ENCODE data around the gene SRP9.
"Not testable (repeated sequence)": the region's sequence is repeated elsewhere in the genome, so short reads cannot be mapped to it uniquely, and the experiment has no call there.

The SRP9 gene

GRCh38 chr1:225814381-225814780 is 36.8 kb downstream of the SRP9 start:
- H3K9me3 ChIP-seq (ENCODE audit: control insufficient read depth in 2 of 2, low read length in 2 of 2), result no peaks in the 10 kb centered on the region
- H3K27me3 ChIP-seq (ENCODE audit: control insufficient read depth in 2 of 2, insufficient read depth in 2 of 2, low read length in 2 of 2), result no peaks in the 10 kb centered on the region
- H3K36me3 ChIP-seq (ENCODE audit: control insufficient read depth in 2 of 2, insufficient read depth in 2 of 2, low read length in 2 of 2), result no peaks in the 10 kb centered on the region
- no peak overlapping the region for H3K4me3 ChIP-seq (ENCODE audit: low read length in 2 of 2)
- H3K27ac ChIP-seq (ENCODE audit: low read depth in 2 of 2, low read length in 2 of 2), result peak overlapping the region; percentile 86 to 88
- peaks cover 55 to 56% of the 10 kb centered on the region in 2 donors for H3K4me1 ChIP-seq (ENCODE audit: control insufficient read depth in 2 of 2, insufficient read depth in 2 of 2, low read length in 2 of 2)
- H3K9ac ChIP-seq (ENCODE audit: low read depth in 1 of 2, low read length in 2 of 2), result peak overlapping the region in 1 of 2 donors; percentile 45

- not testable (repeated sequence) for H3K9ac ChIP-seq (ENCODE audit: low read depth in 1 of 2, low read length in 2 of 2); H3K4me3 ChIP-seq (ENCODE audit: low read length in 2 of 2); H3K27me3 ChIP-seq (ENCODE audit: control insufficient read depth in 2 of 2, insufficient read depth in 2 of 2, low read length in 2 of 2); H3K9me3 ChIP-seq (ENCODE audit: control insufficient read depth in 2 of 2, low read length in 2 of 2); H3K36me3 ChIP-seq (ENCODE audit: control insufficient read depth in 2 of 2, insufficient read depth in 2 of 2, low read length in 2 of 2)
- Histone ChIP-seq H3K27ac (ENCODE audit: low read depth in 2 of 2, low read length in 2 of 2) (peak overlapping the region in 1 of 2 donors; percentile 86), H3K4me1 (ENCODE audit: control insufficient read depth in 2 of 2, insufficient read depth in 2 of 2, low read length in 2 of 2) (peaks cover 55 to 58% of the 10 kb centered on the region in 2 donors)
These were observed 37.5 kb downstream of the SRP9 start for GRCh38 chr1:225815090-225815489.

GRCh38 chr1:225815526-225816178 is 38.0 kb downstream of the SRP9 start:
- no peaks in the 10 kb centered on the region for H3K9me3 ChIP-seq (ENCODE audit: control insufficient read depth in 2 of 2, low read length in 2 of 2)
- H3K9ac ChIP-seq (ENCODE audit: low read depth in 1 of 2, low read length in 2 of 2), result no peak overlapping the region
- no peak overlapping the region for H3K27ac ChIP-seq (ENCODE audit: low read depth in 2 of 2, low read length in 2 of 2)
- H3K27me3 ChIP-seq (ENCODE audit: control insufficient read depth in 2 of 2, insufficient read depth in 2 of 2, low read length in 2 of 2), result no peaks in the 10 kb centered on the region
- H3K4me1 ChIP-seq (ENCODE audit: control insufficient read depth in 2 of 2, insufficient read depth in 2 of 2, low read length in 2 of 2), result peaks cover 55 to 58% of the 10 kb centered on the region in 2 donors
- H3K4me3 ChIP-seq (ENCODE audit: low read length in 2 of 2), result no peak overlapping the region
- no peaks in the 10 kb centered on the region for H3K36me3 ChIP-seq (ENCODE audit: control insufficient read depth in 2 of 2, insufficient read depth in 2 of 2, low read length in 2 of 2)

- peak overlapping the region; percentile 90 to 95 for H3K27ac ChIP-seq (ENCODE audit: low read depth in 2 of 2, low read length in 2 of 2)
- H3K36me3 ChIP-seq (ENCODE audit: control insufficient read depth in 2 of 2, insufficient read depth in 2 of 2, low read length in 2 of 2), result no peaks in the 10 kb centered on the region
- H3K4me3 ChIP-seq (ENCODE audit: low read length in 2 of 2), result peak overlapping the region; percentile 3 to 26
- H3K4me1 ChIP-seq (ENCODE audit: control insufficient read depth in 2 of 2, insufficient read depth in 2 of 2, low read length in 2 of 2), result peaks cover 47 to 49% of the 10 kb centered on the region in 2 donors
- H3K9ac ChIP-seq (ENCODE audit: low read depth in 1 of 2, low read length in 2 of 2), result peak overlapping the region; percentile 65 to 72
- H3K27me3 ChIP-seq (ENCODE audit: control insufficient read depth in 2 of 2, insufficient read depth in 2 of 2, low read length in 2 of 2), result no peaks in the 10 kb centered on the region
- no peaks in the 10 kb centered on the region for H3K9me3 ChIP-seq (ENCODE audit: control insufficient read depth in 2 of 2, low read length in 2 of 2)
These were observed 39.3 kb downstream of the SRP9 start for GRCh38 chr1:225816643-225817538.

- Histone ChIP-seq H3K27me3 (ENCODE audit: control insufficient read depth in 2 of 2, insufficient read depth in 2 of 2, low read length in 2 of 2) (no peaks in the 10 kb centered on the region), H3K9ac (ENCODE audit: low read depth in 1 of 2, low read length in 2 of 2) (peak overlapping the region; percentile 65 to 72), H3K9me3 (ENCODE audit: control insufficient read depth in 2 of 2, low read length in 2 of 2) (no peaks in the 10 kb centered on the region), H3K27ac (ENCODE audit: low read depth in 2 of 2, low read length in 2 of 2) (peak overlapping the region; percentile 90 to 95), H3K4me3 (ENCODE audit: low read length in 2 of 2) (no peak overlapping the region), H3K4me1 (ENCODE audit: control insufficient read depth in 2 of 2, insufficient read depth in 2 of 2, low read length in 2 of 2) (peaks cover 40 to 49% of the 10 kb centered on the region in 2 donors), H3K36me3 (ENCODE audit: control insufficient read depth in 2 of 2, insufficient read depth in 2 of 2, low read length in 2 of 2) (peaks cover 0 to 1% of the 10 kb centered on the region in 2 donors)
These were observed 40.0 kb downstream of the SRP9 start for GRCh38 chr1:225817611-225818061.

- Histone ChIP-seq H3K27ac (ENCODE audit: low read depth in 2 of 2, low read length in 2 of 2) (peak overlapping the region in 1 of 2 donors; percentile 90), H3K4me1 (ENCODE audit: control insufficient read depth in 2 of 2, insufficient read depth in 2 of 2, low read length in 2 of 2) (peaks cover 38 to 45% of the 10 kb centered on the region in 2 donors), H3K9me3 (ENCODE audit: control insufficient read depth in 2 of 2, low read length in 2 of 2) (no peaks in the 10 kb centered on the region), H3K4me3 (ENCODE audit: low read length in 2 of 2) (no peak overlapping the region), H3K36me3 (ENCODE audit: control insufficient read depth in 2 of 2, insufficient read depth in 2 of 2, low read length in 2 of 2) (peaks cover under 1 to 4% of the 10 kb centered on the region in 2 donors), H3K27me3 (ENCODE audit: control insufficient read depth in 2 of 2, insufficient read depth in 2 of 2, low read length in 2 of 2) (no peaks in the 10 kb centered on the region), H3K9ac (ENCODE audit: low read depth in 1 of 2, low read length in 2 of 2) (no peak overlapping the region)
These were observed 40.6 kb downstream of the SRP9 start for GRCh38 chr1:225818229-225818628.

GRCh38 chr1:225819346-225820192 is 41.9 kb downstream of the SRP9 start:
- peaks cover 25 to 31% of the 10 kb centered on the region in 2 donors for H3K4me1 ChIP-seq (ENCODE audit: control insufficient read depth in 2 of 2, insufficient read depth in 2 of 2, low read length in 2 of 2)
- no peak overlapping the region for H3K27ac ChIP-seq (ENCODE audit: low read depth in 2 of 2, low read length in 2 of 2)
- H3K9ac ChIP-seq (ENCODE audit: low read depth in 1 of 2, low read length in 2 of 2), result no peak overlapping the region

GRCh38 chr1:225820522-225821120 is 43.0 kb downstream of the SRP9 start:
- Histone ChIP-seq H3K36me3 (ENCODE audit: control insufficient read depth in 2 of 2, insufficient read depth in 2 of 2, low read length in 2 of 2) (peaks cover 4% of the 10 kb centered on the region in 2 donors), H3K27ac (ENCODE audit: low read depth in 2 of 2, low read length in 2 of 2) (no peak overlapping the region), H3K4me3 (ENCODE audit: low read length in 2 of 2) (no peak overlapping the region), H3K9me3 (ENCODE audit: control insufficient read depth in 2 of 2, low read length in 2 of 2) (no peaks in the 10 kb centered on the region), H3K4me1 (ENCODE audit: control insufficient read depth in 2 of 2, insufficient read depth in 2 of 2, low read length in 2 of 2) (peaks cover 22 to 27% of the 10 kb centered on the region in 2 donors), H3K27me3 (ENCODE audit: control insufficient read depth in 2 of 2, insufficient read depth in 2 of 2, low read length in 2 of 2) (no peaks in the 10 kb centered on the region), H3K9ac (ENCODE audit: low read depth in 1 of 2, low read length in 2 of 2) (no peak overlapping the region)

More at GRCh38 chr1:225819346-225820192, 41.9 kb downstream of the SRP9 start:
- Histone ChIP-seq H3K36me3 (ENCODE audit: control insufficient read depth in 2 of 2, insufficient read depth in 2 of 2, low read length in 2 of 2) (peaks cover 4% of the 10 kb centered on the region in 2 donors), H3K27me3 (ENCODE audit: control insufficient read depth in 2 of 2, insufficient read depth in 2 of 2, low read length in 2 of 2) (no peaks in the 10 kb centered on the region), H3K9me3 (ENCODE audit: control insufficient read depth in 2 of 2, low read length in 2 of 2) (no peaks in the 10 kb centered on the region), H3K4me3 (ENCODE audit: low read length in 2 of 2) (no peak overlapping the region)

- Histone ChIP-seq H3K4me3 (ENCODE audit: low read length in 2 of 2) (no peak overlapping the region), H3K4me1 (ENCODE audit: control insufficient read depth in 2 of 2, insufficient read depth in 2 of 2, low read length in 2 of 2) (peaks cover 8 to 11% of the 10 kb centered on the region in 2 donors)
These were observed 45.2 kb downstream of the SRP9 start for GRCh38 chr1:225822655-225823403.

More at GRCh38 chr1:225822655-225823403, 45.2 kb downstream of the SRP9 start:
- no peak overlapping the region for H3K9ac ChIP-seq (ENCODE audit: low read depth in 1 of 2, low read length in 2 of 2)
- peaks cover 4% of the 10 kb centered on the region in 2 donors for H3K36me3 ChIP-seq (ENCODE audit: control insufficient read depth in 2 of 2, insufficient read depth in 2 of 2, low read length in 2 of 2)
- H3K27ac ChIP-seq (ENCODE audit: low read depth in 2 of 2, low read length in 2 of 2), result no peak overlapping the region
- no peaks in the 10 kb centered on the region for H3K27me3 ChIP-seq (ENCODE audit: control insufficient read depth in 2 of 2, insufficient read depth in 2 of 2, low read length in 2 of 2)
- H3K9me3 ChIP-seq (ENCODE audit: control insufficient read depth in 2 of 2, low read length in 2 of 2), result no peaks in the 10 kb centered on the region

Data from mucosa of rectum (tissue), 2 donors.